Liver (tissue), 9 donors: Measurements from ENCODE around the gene TPST1. TPM values are rescaled to one million over a fixed set of nuclear protein-coding genes. Genes with fewer than 3 reads are reported as not detected.
"Not testable (repeated sequence)": the region's sequence is repeated elsewhere in the genome, so short reads cannot be mapped to it uniquely, and the experiment has no call there.

ENCODE experiments used
- DNase-seq: peaks from one replicate; pipeline ENCODE4 v3.0.0-alpha.2; 2017; ENCODE audit warnings: low spot score
- H3K27ac ChIP-seq, 2 donors: one replicate each; pipeline ENCODE4 v1.7.0; 2013; ENCODE audit warnings: inconsistent platforms in 2 of 2, low read length in 2 of 2, control low read depth in 1 of 2, low read depth in 1 of 2, mild to moderate bottlenecking in 1 of 2
- H3K27me3 ChIP-seq, 4 donors: one replicate each; pipeline versions ENCODE4 v1.6.1 to v1.7.0; 2013; ENCODE audit warnings: low read length in 3 of 4, inconsistent platforms in 1 of 4, mild to moderate bottlenecking in 1 of 4, moderate library complexity in 1 of 4; ENCODE audit not compliant: control insufficient read depth in 4 of 4, insufficient read depth in 4 of 4
- H3K36me3 ChIP-seq, 4 donors: one replicate each; pipeline versions ENCODE4 v1.6.1 to v1.7.0; 2013; ENCODE audit warnings: low read length in 3 of 4, mild to moderate bottlenecking in 3 of 4, low read depth in 1 of 4, moderate library complexity in 1 of 4; ENCODE audit not compliant: control insufficient read depth in 4 of 4, insufficient read depth in 3 of 4
- H3K4me1 ChIP-seq, 4 donors: one replicate each; pipeline versions ENCODE4 v1.6.1 to v1.7.0; 2013; ENCODE audit warnings: low read length in 3 of 4, mild to moderate bottlenecking in 3 of 4, moderate library complexity in 1 of 4; ENCODE audit not compliant: control insufficient read depth in 4 of 4, insufficient read depth in 4 of 4
- H3K4me3 ChIP-seq, 3 donors: one replicate each; pipeline versions ENCODE4 v1.6.1 to v1.7.0; 2013; ENCODE audit warnings: low read length in 3 of 3, control low read depth in 1 of 3, low read depth in 1 of 3, mild to moderate bottlenecking in 1 of 3
- H3K9ac ChIP-seq, 2 donors: one replicate each; pipeline ENCODE4 v1.7.0; 2013; ENCODE audit warnings: low read length in 2 of 2, mild to moderate bottlenecking in 2 of 2, moderate library complexity in 2 of 2, control low read depth in 1 of 2, low read depth in 1 of 2
- H3K9me3 ChIP-seq, 4 donors: one replicate each; pipeline versions ENCODE4 v1.6.1 to v1.7.0; 2013; ENCODE audit warnings: low read length in 3 of 4; ENCODE audit not compliant: control insufficient read depth in 4 of 4
- ATF3 ChIP-seq: IDR thresholded peaks from 2 replicates; pipeline ENCODE4 v1.6.1; 2016; ENCODE audit warnings: antibody characterized with exemption
- EGR1 ChIP-seq, 2 donors: IDR thresholded peaks; 2 replicates each; pipeline ENCODE4 v1.6.1; 2016 to 2018; ENCODE audit warnings: antibody characterized with exemption in 2 of 2, low read depth in 2 of 2
- FOXA2 ChIP-seq: IDR thresholded peaks from 2 replicates; pipeline ENCODE4 v1.6.1; 2016; ENCODE audit warnings: antibody characterized with exemption
- HNF4A ChIP-seq, 2 donors: conservative IDR thresholded peaks; 2 replicates each; pipeline ENCODE4 v1.6.1; 2016; ENCODE audit warnings: antibody characterized with exemption in 2 of 2, mild to moderate bottlenecking in 2 of 2
- HNF4G ChIP-seq: IDR thresholded peaks from 2 replicates; pipeline ENCODE4 v1.6.1; 2016; ENCODE audit warnings: antibody characterized with exemption
- JUND ChIP-seq, 2 donors: IDR thresholded peaks; 2 replicates each; pipeline ENCODE4 v1.6.1; 2016; ENCODE audit warnings: antibody characterized with exemption in 2 of 2
- NR2F2 ChIP-seq: IDR thresholded peaks from 2 replicates; pipeline ENCODE4 v1.6.1; 2016; ENCODE audit warnings: antibody characterized with exemption
- RAD21 ChIP-seq, 2 donors: IDR thresholded peaks; 2 replicates each; pipeline ENCODE4 v1.6.1; 2016; ENCODE audit warnings: antibody characterized with exemption in 2 of 2, mild to moderate bottlenecking in 2 of 2
- REST ChIP-seq: IDR thresholded peaks from 2 replicates; pipeline ENCODE4 v1.6.1; 2016; ENCODE audit warnings: antibody characterized with exemption, mild to moderate bottlenecking
- RXRA ChIP-seq, 2 donors: IDR thresholded peaks; 2 replicates each; pipeline ENCODE4 v1.6.1; 2017 to 2018; ENCODE audit warnings: antibody characterized with exemption in 2 of 2, mild to moderate bottlenecking in 1 of 2
- SP1 ChIP-seq: IDR thresholded peaks from 2 replicates; pipeline ENCODE4 v1.6.1; 2018; ENCODE audit warnings: antibody characterized with exemption, mild to moderate bottlenecking
- TAF1 ChIP-seq: conservative IDR thresholded peaks from 2 replicates; pipeline ENCODE4 v1.6.1; 2016; ENCODE audit warnings: antibody characterized with exemption, mild to moderate bottlenecking
- YY1 ChIP-seq: IDR thresholded peaks from 2 replicates; pipeline ENCODE4 v1.6.1; 2016; ENCODE audit warnings: antibody characterized with exemption, mild to moderate bottlenecking
- WGBS: extraction: QIAGEN DNeasy Blood & Tissue Kit; methylation state at CpG from one replicate; pipeline ENCODE4 v1.1.7; 2013; 5-methylcytosine and 5-hydroxymethylcytosine counted together
- polyA plus RNA-seq, 2 donors: library from polyadenylated mRNA; stranded (reverse) in 1 of 2; unstranded in 1 of 2; fragments of 200-250 nt in 1 of 2; fragments of >200 nt in 1 of 2; fragmentation: Nextera tagmentation in 1 of 2; extraction: Ambion mirVana in 1 of 2; gene quantifications; one replicate each; pipeline versions ENCODE4 v1.2.1 to v1.2.3, GENCODE V29; 2013 to 2015
- total RNA-seq, 2 donors: library from RNA; depleted of rRNA; stranded (reverse); fragments of >200 nt; gene quantifications; one replicate each; pipeline ENCODE4 v1.2.3, GENCODE V29; 2014
- TF ChIP-seq, protein P1 (sequence below): fragments of 150-350 bp; IDR thresholded peaks from 2 replicates; pipeline ENCODE4 v1.5.1; 2017; ENCODE audit warnings: improper control_type of control experiment, low read depth, low read length; ENCODE audit not compliant: missing input control
- donor health status: healthy.
- donor health status: healthy.
- donor health status: healthy.
- donor health status: healthy.
- donor health status: healthy.

The TPST1 gene
- total and polyA plus RNA-seq, 4 donors = 23.8 to 62.5 (median 25.7) TPM

DNA sequence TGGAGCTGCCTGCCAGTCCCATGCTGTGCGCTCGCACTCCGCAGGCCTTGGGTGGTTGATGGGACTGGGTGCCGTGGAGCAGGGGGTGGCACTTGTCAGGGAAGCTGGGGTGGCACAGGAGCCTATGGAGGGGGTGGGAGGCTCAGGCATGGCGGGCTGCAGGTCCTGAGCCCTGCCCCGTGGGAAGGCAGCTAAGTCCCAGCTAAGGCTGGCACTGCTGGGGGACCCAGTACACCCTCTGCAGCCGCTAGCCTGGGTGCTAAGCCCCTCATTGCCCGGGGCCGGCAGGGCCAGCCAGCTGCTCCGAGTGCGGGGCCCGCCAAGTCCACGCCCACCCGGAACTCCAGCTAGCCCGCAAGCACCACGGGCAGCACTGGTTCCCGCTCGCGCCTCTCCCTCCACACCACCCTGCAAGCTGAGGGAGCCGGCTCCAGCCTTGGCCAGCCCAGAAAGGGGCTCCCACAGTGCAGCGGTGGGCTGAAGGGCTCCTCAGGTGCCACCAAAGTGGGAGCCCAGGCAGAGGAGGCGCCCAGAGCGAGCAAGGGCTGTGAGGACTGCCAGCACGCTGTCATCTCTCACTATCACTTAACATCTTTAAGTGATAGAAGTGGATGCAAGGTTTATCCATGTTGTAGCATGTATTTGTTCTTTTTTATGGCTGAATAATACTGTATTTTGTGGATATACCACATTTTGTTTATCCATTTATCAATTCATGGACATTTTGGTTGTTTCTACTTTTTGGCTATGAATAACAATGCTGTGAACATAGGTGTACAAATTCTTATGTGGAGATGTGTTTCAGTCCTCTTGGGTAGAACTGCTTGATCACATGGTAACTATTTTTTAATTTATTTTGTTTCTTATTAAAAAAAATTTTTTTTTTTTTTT lies 26.4 kb downstream of the TPST1 start:
- H3K9ac ChIP-seq, H3K4me3 ChIP-seq, H3K27ac ChIP-seq, DNase-seq, H3K27me3 ChIP-seq, H3K4me1 ChIP-seq, H3K36me3 ChIP-seq, H3K9me3 ChIP-seq: not testable (repeated sequence)
- 98% methylated on average over 24 of the region's 24 CpGs for WGBS

DNA sequence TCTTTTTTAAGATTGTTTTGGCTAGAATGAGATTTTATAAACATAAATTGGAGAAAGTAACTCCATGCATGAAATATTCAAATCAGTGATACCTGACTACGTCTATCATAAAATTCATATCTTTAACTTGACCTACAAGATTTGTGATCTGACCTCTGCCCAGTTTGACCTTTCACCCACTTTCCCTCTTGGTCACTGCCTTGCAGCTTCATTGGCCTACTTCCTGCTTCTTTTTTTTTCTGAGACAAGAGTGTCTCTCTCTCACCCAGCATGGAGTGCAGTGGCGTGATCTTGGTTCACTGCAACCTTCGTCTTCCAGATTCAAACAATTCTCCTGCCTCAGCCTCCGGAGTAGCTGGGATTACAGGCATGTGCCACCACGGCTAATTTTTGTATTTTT lies 28.5 kb downstream of the TPST1 start:
- H3K27me3 ChIP-seq = no peaks in the 10 kb centered on the region
- DNase-seq = no peak
- H3K4me1 ChIP-seq = peaks cover 0 to 23% (median 10%) of the 10 kb centered on the region in 4 donors
- H3K4me3 ChIP-seq = no peak overlapping the region
- 84% methylated on average over 5 of the region's 5 CpGs for WGBS
- no peak overlapping the region for H3K9ac ChIP-seq
- H3K9me3 ChIP-seq = no peaks in the 10 kb centered on the region
- TF ChIP-seq HNF4A (conservative IDR thresholded peaks at IDR 0.05) = peak in 1 of 2 donors; percentile 8
- TF ChIP-seq SP1 = no peak
- TF ChIP-seq RXRA (IDR thresholded peaks at IDR 0.05) = peak; percentile 63 to 67
- peaks cover 0 to 3% (median 0%) of the 10 kb centered on the region in 4 donors for H3K36me3 ChIP-seq
- no peak overlapping the region for H3K27ac ChIP-seq

DNA sequence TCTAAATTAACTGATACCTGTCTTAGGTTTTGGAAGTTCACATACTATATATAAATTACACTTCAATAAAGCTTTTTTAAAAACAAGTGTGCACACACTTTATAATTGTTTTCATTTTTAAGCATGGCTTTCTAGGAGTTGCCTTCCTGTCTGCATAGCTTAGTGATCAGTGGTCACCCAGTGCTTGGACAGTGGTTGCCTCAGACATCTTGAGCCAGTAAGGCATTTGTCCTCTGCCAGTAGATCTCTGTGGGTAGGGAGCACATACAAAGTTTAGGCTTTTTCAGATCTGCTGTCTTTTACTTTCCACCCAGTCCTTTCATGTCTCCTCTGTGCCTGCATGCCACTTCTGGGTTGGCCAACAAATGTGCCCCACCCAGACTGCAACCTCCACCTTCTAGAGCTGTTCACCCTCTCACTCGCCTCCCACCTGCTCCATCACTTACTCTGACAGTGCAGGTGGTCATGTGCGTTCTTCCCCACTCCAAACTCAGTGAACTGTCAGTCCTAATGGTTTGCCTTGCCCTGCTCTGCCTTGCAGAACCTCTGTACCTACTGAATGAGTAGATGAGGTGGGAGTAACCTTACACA lies 31.7 kb downstream of the TPST1 start:
- H3K9ac ChIP-seq = no peak overlapping the region
- TF ChIP-seq ATF3 = no peak
- no peak for TF ChIP-seq TAF1
- no peak for TF ChIP-seq RXRA (IDR thresholded peaks at IDR 0.05)
- TF ChIP-seq HNF4A (conservative IDR thresholded peaks at IDR 0.05) = no peak
- no peak for TF ChIP-seq NR2F2
- TF ChIP-seq YY1 = no peak
- TF ChIP-seq FOXA2 = no peak
- TF ChIP-seq SP1 = no peak
- no peak for TF ChIP-seq EGR1 (IDR thresholded peaks at IDR 0.05; ENCODE audit: low read depth in 2 of 2)
- no peak for TF ChIP-seq JUND (IDR thresholded peaks at IDR 0.05)
- H3K27me3 ChIP-seq = no peaks in the 10 kb centered on the region
- WGBS = 88% methylated on average over 2 of the region's 2 CpGs
- H3K9me3 ChIP-seq = no peaks in the 10 kb centered on the region
- no peak overlapping the region for H3K4me3 ChIP-seq
- no peak overlapping the region for H3K27ac ChIP-seq
- peaks cover 0 to 11% (median 3%) of the 10 kb centered on the region in 4 donors for H3K36me3 ChIP-seq
- DNase-seq = no peak
- H3K4me1 ChIP-seq = peaks cover 0 to 28% (median 12%) of the 10 kb centered on the region in 4 donors

GRCh38 chr7:66237906-66238772 lies 33.0 kb downstream of the TPST1 start:
- peak overlapping the region; percentile 6 to 45 for H3K27ac ChIP-seq
- H3K9me3 ChIP-seq = no peaks in the 10 kb centered on the region
- DNase-seq = no peak

More at GRCh38 chr7:66237906-66238772, 33.0 kb downstream of the TPST1 start:
- Histone ChIP-seq H3K36me3 (peaks cover 0 to 13% (median 3%) of the 10 kb centered on the region in 4 donors), H3K9ac (peak overlapping the region; percentile 27 to 63), H3K27me3 (no peaks in the 10 kb centered on the region), H3K4me3 (no peak overlapping the region), H3K4me1 (peaks cover 0 to 26% (median 12%) of the 10 kb centered on the region in 4 donors)
- TF ChIP-seq HNF4G = no peak
- TF ChIP-seq NR2F2 = no peak
- TF ChIP-seq YY1 = peak; percentile 41
- peak; percentile 43 for TF ChIP-seq REST
- peak; percentile 39 for TF ChIP-seq TAF1
- TF ChIP-seq, protein P1, sequence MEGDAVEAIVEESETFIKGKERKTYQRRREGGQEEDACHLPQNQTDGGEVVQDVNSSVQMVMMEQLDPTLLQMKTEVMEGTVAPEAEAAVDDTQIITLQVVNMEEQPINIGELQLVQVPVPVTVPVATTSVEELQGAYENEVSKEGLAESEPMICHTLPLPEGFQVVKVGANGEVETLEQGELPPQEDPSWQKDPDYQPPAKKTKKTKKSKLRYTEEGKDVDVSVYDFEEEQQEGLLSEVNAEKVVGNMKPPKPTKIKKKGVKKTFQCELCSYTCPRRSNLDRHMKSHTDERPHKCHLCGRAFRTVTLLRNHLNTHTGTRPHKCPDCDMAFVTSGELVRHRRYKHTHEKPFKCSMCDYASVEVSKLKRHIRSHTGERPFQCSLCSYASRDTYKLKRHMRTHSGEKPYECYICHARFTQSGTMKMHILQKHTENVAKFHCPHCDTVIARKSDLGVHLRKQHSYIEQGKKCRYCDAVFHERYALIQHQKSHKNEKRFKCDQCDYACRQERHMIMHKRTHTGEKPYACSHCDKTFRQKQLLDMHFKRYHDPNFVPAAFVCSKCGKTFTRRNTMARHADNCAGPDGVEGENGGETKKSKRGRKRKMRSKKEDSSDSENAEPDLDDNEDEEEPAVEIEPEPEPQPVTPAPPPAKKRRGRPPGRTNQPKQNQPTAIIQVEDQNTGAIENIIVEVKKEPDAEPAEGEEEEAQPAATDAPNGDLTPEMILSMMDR = no peak
- peak; percentile 22 for TF ChIP-seq RAD21 (IDR thresholded peaks at IDR 0.05)
- 32% methylated on average over 6 of the region's 6 CpGs for WGBS
